ENCODE results near the gene IKBKE.
A peak's percentile ranks its signal among the peaks of the same experiment; 100 is the strongest.

The IKBKE gene

GRCh38 chr1:206472886-206473285, 2.6 kb downstream of the IKBKE start:
- Histone ChIP-seq H3K27ac (replicated peaks; ENCODE audit: low read length) (no peak overlapping the region), H3K9me3 (replicated peaks in 1 of 2; ENCODE audit: control insufficient read depth in 2 of 2, insufficient read depth in 1 of 2, low read depth in 1 of 2, low read length in 2 of 2) (no peaks in the 10 kb centered on the region), H3K23ac (ENCODE audit: low read depth, low read length, poor library complexity) (peak overlapping the region; percentile 51), H3K4ac (ENCODE audit: low read length) (no peak overlapping the region), H3K4me1 (ENCODE audit: control insufficient read depth in 2 of 2, insufficient read depth in 1 of 2, low read depth in 1 of 2, low read length in 2 of 2) (peaks cover 30 to 35% of the 10 kb centered on the region in 2 donors), H2BK5ac (ENCODE audit: low read length) (no peak overlapping the region), H4K8ac (ENCODE audit: low read depth, low read length) (no peak overlapping the region), H2BK12ac (ENCODE audit: low read length) (peak overlapping the region; percentile 43), H2AFZ (ENCODE audit: low read length) (peak overlapping the region; percentile 32), H3K4me3 (ENCODE audit: low read length in 2 of 2) (no peak overlapping the region), H2AK5ac (ENCODE audit: low read depth, low read length) (peak overlapping the region; percentile 16), H3K79me1 (ENCODE audit: low read depth, low read length) (no peaks in the 10 kb centered on the region), H2BK120ac (ENCODE audit: low read depth, low read length) (no peak overlapping the region), H4K91ac (ENCODE audit: low read depth, low read length, poor library complexity) (no peak overlapping the region), H3K14ac (ENCODE audit: low read length) (no peak overlapping the region), H3K27me3 (ENCODE audit: control insufficient read depth in 3 of 3, insufficient read depth in 3 of 3, low read depth in 1 of 3, low read length in 3 of 3) (no peaks in the 10 kb centered on the region), H3K36me3 (replicated peaks in 1 of 2; ENCODE audit: control insufficient read depth in 2 of 2, insufficient read depth in 2 of 2, low read length in 2 of 2) (no peaks in the 10 kb centered on the region), H3K9ac (ENCODE audit: low read depth, low read length, poor library complexity) (peak overlapping the region; percentile 9), H3K18ac (ENCODE audit: low read length) (peak overlapping the region; percentile 50), H3K4me2 (ENCODE audit: insufficient read depth, low read length, poor library complexity, severe bottlenecking) (no peak overlapping the region), H2BK15ac (ENCODE audit: low read length) (peak overlapping the region; percentile 14)
- DNase-seq (ENCODE audit: low spot score): no peak
- WGBS, 2 donors (ENCODE audit: extremely low coverage in 2 of 2, insufficient read length in 2 of 2, insufficient replicate concordance in 1 of 2): no CpG with 5 or more reads among the region's 5 CpGs

- Histone ChIP-seq H3K9ac (ENCODE audit: low read depth, low read length, poor library complexity) (no peak overlapping the region), H3K23ac (ENCODE audit: low read depth, low read length, poor library complexity) (no peak overlapping the region), H3K79me1 (ENCODE audit: low read depth, low read length) (no peaks in the 10 kb centered on the region), H3K27ac (replicated peaks; ENCODE audit: low read length) (no peak overlapping the region), H3K14ac (ENCODE audit: low read length) (no peak overlapping the region), H4K91ac (ENCODE audit: low read depth, low read length, poor library complexity) (no peak overlapping the region), H2BK5ac (ENCODE audit: low read length) (no peak overlapping the region), H3K4me1 (ENCODE audit: control insufficient read depth in 2 of 2, insufficient read depth in 1 of 2, low read depth in 1 of 2, low read length in 2 of 2) (peaks cover 16 to 18% of the 10 kb centered on the region in 2 donors), H3K4me3 (ENCODE audit: low read length in 2 of 2) (no peak overlapping the region), H3K36me3 (replicated peaks in 1 of 2; ENCODE audit: control insufficient read depth in 2 of 2, insufficient read depth in 2 of 2, low read length in 2 of 2) (no peaks in the 10 kb centered on the region), H3K18ac (ENCODE audit: low read length) (peak overlapping the region; percentile 7), H3K9me3 (replicated peaks in 1 of 2; ENCODE audit: control insufficient read depth in 2 of 2, insufficient read depth in 1 of 2, low read depth in 1 of 2, low read length in 2 of 2) (no peaks in the 10 kb centered on the region), H2AK5ac (ENCODE audit: low read depth, low read length) (no peak overlapping the region), H3K4me2 (ENCODE audit: insufficient read depth, low read length, poor library complexity, severe bottlenecking) (no peak overlapping the region), H2BK15ac (ENCODE audit: low read length) (no peak overlapping the region), H3K4ac (ENCODE audit: low read length) (no peak overlapping the region), H2BK12ac (ENCODE audit: low read length) (no peak overlapping the region), H2AFZ (ENCODE audit: low read length) (no peak overlapping the region), H2BK120ac (ENCODE audit: low read depth, low read length) (no peak overlapping the region), H4K8ac (ENCODE audit: low read depth, low read length) (no peak overlapping the region), H3K27me3 (ENCODE audit: control insufficient read depth in 3 of 3, insufficient read depth in 3 of 3, low read depth in 1 of 3, low read length in 3 of 3) (no peaks in the 10 kb centered on the region)
- DNase-seq (ENCODE audit: low spot score): no peak
- WGBS, 2 donors (ENCODE audit: extremely low coverage in 2 of 2, insufficient read length in 2 of 2, insufficient replicate concordance in 1 of 2): no CpG with 5 or more reads among the region's 17 CpGs
Observed at GRCh38 chr1:206476058-206476457, 5.8 kb downstream of the IKBKE start.

DNA sequence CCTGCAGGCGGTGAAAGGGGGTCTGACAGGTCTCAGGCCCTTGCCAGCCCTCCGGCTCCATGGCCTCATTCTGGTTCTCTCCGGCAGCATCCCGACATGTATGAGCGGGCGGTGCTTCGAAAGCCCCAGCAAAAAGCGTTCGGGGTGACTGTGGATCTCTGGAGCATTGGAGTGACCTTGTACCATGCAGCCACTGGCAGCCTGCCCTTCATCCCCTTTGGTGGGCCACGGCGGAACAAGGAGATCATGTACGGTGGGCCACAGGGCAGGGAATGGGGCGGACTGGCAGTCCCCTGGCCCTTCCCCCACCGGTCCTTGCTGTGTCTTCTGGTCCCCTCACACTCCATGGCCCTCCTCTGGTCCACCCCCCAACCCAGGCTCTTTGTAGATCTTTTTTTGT, 6.3 kb downstream of the IKBKE start:
- H3K36me3 ChIP-seq (replicated peaks in 1 of 2; ENCODE audit: control insufficient read depth in 2 of 2, insufficient read depth in 2 of 2, low read length in 2 of 2): no peaks in the 10 kb centered on the region
- H2BK120ac ChIP-seq (ENCODE audit: low read depth, low read length): no peak overlapping the region
- H2AK5ac ChIP-seq (ENCODE audit: low read depth, low read length): peak overlapping the region; percentile 19
- no peak overlapping the region for H3K18ac ChIP-seq (ENCODE audit: low read length)
- no peak overlapping the region for H3K27ac ChIP-seq (replicated peaks; ENCODE audit: low read length)
- DNase-seq (ENCODE audit: low spot score): no peak
- H2BK15ac ChIP-seq (ENCODE audit: low read length): no peak overlapping the region
- no peak overlapping the region for H2BK5ac ChIP-seq (ENCODE audit: low read length)
- no peak overlapping the region for H3K4me2 ChIP-seq (ENCODE audit: insufficient read depth, low read length, poor library complexity, severe bottlenecking)
- H3K9ac ChIP-seq (ENCODE audit: low read depth, low read length, poor library complexity): no peak overlapping the region
- no peak overlapping the region for H3K14ac ChIP-seq (ENCODE audit: low read length)
- no peak overlapping the region for H2AFZ ChIP-seq (ENCODE audit: low read length)
- no peak overlapping the region for H4K91ac ChIP-seq (ENCODE audit: low read depth, low read length, poor library complexity)
- H3K9me3 ChIP-seq (replicated peaks in 1 of 2; ENCODE audit: control insufficient read depth in 2 of 2, insufficient read depth in 1 of 2, low read depth in 1 of 2, low read length in 2 of 2): no peaks in the 10 kb centered on the region
- peak overlapping the region in 1 of 2 donors; percentile 32 for H3K4me3 ChIP-seq (ENCODE audit: low read length in 2 of 2)
- H3K23ac ChIP-seq (ENCODE audit: low read depth, low read length, poor library complexity): no peak overlapping the region
- H4K8ac ChIP-seq (ENCODE audit: low read depth, low read length): no peak overlapping the region
- no CpG with 5 or more reads among the region's 14 CpGs for WGBS, 2 donors (ENCODE audit: extremely low coverage in 2 of 2, insufficient read length in 2 of 2, insufficient replicate concordance in 1 of 2)
- no peak overlapping the region for H3K4ac ChIP-seq (ENCODE audit: low read length)
- H3K4me1 ChIP-seq (ENCODE audit: control insufficient read depth in 2 of 2, insufficient read depth in 1 of 2, low read depth in 1 of 2, low read length in 2 of 2): peaks cover 10 to 13% of the 10 kb centered on the region in 2 donors
- no peak overlapping the region for H2BK12ac ChIP-seq (ENCODE audit: low read length)
- H3K79me1 ChIP-seq (ENCODE audit: low read depth, low read length): no peaks in the 10 kb centered on the region
- no peaks in the 10 kb centered on the region for H3K27me3 ChIP-seq (ENCODE audit: control insufficient read depth in 3 of 3, insufficient read depth in 3 of 3, low read depth in 1 of 3, low read length in 3 of 3)

DNA sequence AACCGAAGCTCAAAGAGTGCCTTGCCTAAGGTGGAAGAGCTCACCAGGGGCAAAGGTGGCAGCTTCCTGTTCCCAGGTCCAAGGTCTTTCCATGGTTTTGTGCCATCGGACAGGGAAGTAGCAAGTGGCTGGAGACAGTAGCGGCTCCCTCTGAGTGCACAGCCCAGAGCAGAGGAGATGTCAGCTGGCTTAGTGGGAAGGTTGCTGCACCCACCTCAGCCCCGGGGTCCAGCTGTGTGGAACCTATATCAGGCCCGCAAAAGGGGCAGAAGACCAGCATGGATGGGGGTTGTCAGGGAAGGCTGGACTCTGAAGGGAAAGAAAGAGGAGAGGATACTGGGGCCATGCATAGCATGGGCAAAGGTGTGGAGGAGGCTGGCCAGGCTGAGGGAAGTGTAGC, 6.8 kb downstream of the IKBKE start:
- Histone ChIP-seq H3K27me3 (ENCODE audit: control insufficient read depth in 3 of 3, insufficient read depth in 3 of 3, low read depth in 1 of 3, low read length in 3 of 3) (no peaks in the 10 kb centered on the region), H4K91ac (ENCODE audit: low read depth, low read length, poor library complexity) (no peak overlapping the region), H3K18ac (ENCODE audit: low read length) (peak overlapping the region; percentile 19), H3K36me3 (replicated peaks in 1 of 2; ENCODE audit: control insufficient read depth in 2 of 2, insufficient read depth in 2 of 2, low read length in 2 of 2) (no peaks in the 10 kb centered on the region), H3K9me3 (replicated peaks in 1 of 2; ENCODE audit: control insufficient read depth in 2 of 2, insufficient read depth in 1 of 2, low read depth in 1 of 2, low read length in 2 of 2) (no peaks in the 10 kb centered on the region), H3K23ac (ENCODE audit: low read depth, low read length, poor library complexity) (no peak overlapping the region), H3K14ac (ENCODE audit: low read length) (no peak overlapping the region), H4K8ac (ENCODE audit: low read depth, low read length) (no peak overlapping the region), H3K4me1 (ENCODE audit: control insufficient read depth in 2 of 2, insufficient read depth in 1 of 2, low read depth in 1 of 2, low read length in 2 of 2) (peaks cover 8 to 10% of the 10 kb centered on the region in 2 donors), H3K4me3 (ENCODE audit: low read length in 2 of 2) (no peak overlapping the region), H2BK120ac (ENCODE audit: low read depth, low read length) (no peak overlapping the region), H3K4ac (ENCODE audit: low read length) (no peak overlapping the region), H2AFZ (ENCODE audit: low read length) (no peak overlapping the region), H3K9ac (ENCODE audit: low read depth, low read length, poor library complexity) (no peak overlapping the region), H2AK5ac (ENCODE audit: low read depth, low read length) (no peak overlapping the region), H3K79me1 (ENCODE audit: low read depth, low read length) (no peaks in the 10 kb centered on the region), H2BK15ac (ENCODE audit: low read length) (no peak overlapping the region), H3K4me2 (ENCODE audit: insufficient read depth, low read length, poor library complexity, severe bottlenecking) (no peak overlapping the region), H3K27ac (replicated peaks; ENCODE audit: low read length) (no peak overlapping the region), H2BK12ac (ENCODE audit: low read length) (no peak overlapping the region), H2BK5ac (ENCODE audit: low read length) (no peak overlapping the region)
- WGBS, 2 donors (ENCODE audit: extremely low coverage in 2 of 2, insufficient read length in 2 of 2, insufficient replicate concordance in 1 of 2): no CpG with 5 or more reads among the region's 5 CpGs
- no peak for DNase-seq (ENCODE audit: low spot score)

Data from neuronal stem cell (in vitro differentiated cells).